ENCODE measurements around the gene ZIC4.

ZIC4 gene

DNA sequence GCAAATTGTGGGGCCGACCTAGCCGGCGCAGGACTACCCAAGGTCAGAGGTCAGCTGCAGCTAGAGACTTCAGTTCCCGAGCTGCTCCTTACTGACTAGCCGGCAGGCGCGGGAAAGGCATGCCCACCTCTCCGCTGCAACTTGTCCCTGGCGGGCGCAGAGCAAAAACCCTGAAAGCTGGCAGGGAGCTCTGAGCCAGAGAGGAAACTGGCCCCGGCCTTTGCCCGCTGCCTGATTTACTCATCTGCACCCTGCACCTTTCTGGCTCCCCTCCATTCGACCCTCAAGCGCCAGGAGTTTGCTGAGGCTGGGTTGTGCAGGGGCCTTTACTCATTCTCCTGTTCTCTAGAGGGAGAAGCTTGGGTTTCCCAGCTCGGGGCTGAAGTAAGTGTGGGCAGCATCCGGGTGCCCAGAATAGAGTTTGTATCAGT is 1.5 kb downstream of the ZIC4 start:
- no peak for FAIRE-seq

DNA sequence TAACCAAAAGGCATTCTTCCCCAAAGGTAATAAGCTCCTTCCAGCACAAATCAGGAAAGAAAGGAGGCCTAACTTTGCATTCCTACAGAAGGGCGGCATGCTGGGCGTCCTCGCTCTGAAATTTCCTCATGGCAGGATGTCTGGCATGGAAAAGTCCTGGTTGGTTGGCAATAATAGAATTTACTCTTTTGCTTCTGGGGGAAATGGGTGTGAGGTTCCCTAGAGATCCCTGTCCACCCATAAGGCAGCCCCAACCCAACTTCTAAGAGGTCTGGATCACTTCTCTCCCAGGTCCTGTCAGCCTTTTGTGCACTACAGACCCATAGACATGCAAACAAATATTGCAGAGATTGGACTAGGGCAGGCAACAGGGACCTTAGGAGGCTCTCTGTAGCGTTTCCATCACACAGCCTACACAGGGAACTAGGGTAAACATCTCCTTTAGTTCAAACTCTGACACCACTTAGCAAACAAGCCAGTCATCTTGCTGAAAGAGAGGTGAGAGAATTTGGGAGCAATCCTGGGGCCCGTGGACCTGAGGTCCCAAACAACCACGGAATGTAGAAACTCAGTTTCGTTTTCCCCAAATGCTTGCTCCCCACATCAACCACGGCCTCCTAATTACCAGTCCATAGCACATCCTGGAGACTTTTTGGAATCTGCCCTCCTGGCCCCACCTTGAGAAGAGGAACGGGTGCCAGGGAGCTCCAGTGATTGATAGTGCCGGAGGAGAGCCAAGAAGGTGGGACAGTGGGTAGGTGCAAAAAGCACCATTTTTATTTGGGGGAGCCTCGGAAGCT is 2.1 kb downstream of the ZIC4 start:
- FAIRE-seq: no peak

DNA sequence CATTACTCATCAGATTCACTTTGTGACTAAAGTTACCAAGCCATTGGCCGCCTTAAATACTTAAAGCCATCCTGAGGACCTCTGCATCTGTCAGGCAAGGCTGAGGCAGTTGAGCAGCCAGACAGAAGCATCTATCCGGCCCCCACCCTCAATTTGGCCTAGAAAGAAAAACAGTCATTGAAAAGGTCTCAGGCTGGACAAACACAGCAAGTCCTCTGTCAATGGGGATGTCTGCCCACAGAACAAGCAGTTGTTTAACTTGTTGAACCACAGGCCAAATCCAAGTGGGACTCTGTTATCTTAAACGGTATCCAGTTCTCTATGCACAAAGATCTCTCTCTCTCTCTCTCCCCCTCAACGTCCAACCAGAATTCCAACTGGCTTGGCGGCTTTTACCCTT is 2.8 kb downstream of the ZIC4 start:
- no peak for FAIRE-seq

DNA sequence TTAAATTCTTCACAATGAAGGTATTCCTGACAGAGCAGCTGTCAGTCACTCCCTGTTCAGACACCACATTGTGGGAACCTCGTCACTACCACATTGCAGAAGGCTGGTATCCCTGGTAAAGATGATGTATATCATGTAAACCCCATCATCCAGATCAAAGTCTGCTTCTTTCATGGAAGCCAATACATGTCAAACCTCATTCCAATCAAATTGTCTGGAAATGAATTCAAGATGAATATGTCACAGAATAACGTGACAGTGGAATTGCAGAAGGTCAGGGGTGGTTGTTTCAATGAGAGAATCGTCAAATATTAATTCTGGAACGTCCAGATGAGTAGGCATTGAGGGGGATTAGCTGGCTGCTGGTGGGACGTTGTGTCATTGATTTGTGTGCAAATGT is 4.2 kb downstream of the ZIC4 start:
- no peak for FAIRE-seq

DNA sequence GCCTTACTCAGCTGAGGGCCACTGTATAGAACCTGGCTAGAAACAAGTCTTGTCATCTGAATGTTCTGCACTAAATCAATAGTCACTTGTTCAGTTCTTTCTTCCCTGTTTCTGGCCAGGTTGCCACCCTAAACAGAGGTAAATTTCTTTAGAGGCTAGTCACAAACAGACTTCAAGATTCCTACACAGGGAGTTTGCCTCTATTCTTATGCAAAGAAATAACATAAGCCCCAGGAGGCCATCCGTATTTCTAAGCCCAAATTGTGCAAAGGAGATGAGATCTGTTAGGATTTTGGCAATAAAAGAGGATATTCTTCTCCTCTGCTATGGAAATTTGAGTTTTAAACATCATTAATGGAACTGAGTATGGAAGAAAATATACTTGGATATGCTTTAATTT is 4.9 kb downstream of the ZIC4 start:
- FAIRE-seq: no peak

DNA sequence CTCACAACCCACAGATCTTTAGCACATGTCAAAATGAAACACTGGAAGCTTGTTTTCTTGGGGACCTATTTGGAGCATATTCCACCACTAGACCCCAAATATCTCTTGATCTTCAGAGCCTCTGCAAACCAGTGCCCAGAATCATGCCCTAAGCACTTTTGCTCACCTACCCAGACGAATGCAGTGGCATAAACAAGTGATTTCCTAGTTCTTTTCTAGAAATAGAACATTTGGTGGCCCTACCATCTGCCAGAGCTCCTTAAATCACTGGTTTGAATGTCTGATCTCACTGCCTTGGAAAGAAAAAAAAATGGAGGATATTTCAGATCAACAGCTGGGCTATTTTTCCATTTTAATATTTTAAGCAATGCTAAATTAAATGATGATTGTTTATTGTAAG is 5.3 kb downstream of the ZIC4 start:
- no peak for FAIRE-seq

DNA sequence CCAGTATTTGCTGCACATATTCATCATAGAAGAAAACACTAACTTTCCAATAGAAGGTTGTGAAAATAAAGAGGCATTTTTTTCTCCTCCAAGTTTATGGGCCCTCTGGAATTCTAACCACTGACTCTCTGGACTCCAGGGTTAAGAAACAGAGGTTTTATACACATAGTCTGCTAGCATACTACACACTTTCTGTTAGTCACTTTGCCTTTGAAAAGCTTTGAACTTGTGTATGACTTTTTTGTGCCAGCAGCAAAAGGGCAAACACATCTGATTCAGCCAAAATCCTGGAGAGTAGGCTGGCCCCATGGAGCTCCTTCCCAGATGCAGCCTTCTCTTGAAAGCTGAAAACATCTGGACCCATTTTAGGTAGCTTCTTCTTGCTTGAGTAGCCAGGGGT is 6.2 kb downstream of the ZIC4 start:
- no peak for FAIRE-seq

DNA sequence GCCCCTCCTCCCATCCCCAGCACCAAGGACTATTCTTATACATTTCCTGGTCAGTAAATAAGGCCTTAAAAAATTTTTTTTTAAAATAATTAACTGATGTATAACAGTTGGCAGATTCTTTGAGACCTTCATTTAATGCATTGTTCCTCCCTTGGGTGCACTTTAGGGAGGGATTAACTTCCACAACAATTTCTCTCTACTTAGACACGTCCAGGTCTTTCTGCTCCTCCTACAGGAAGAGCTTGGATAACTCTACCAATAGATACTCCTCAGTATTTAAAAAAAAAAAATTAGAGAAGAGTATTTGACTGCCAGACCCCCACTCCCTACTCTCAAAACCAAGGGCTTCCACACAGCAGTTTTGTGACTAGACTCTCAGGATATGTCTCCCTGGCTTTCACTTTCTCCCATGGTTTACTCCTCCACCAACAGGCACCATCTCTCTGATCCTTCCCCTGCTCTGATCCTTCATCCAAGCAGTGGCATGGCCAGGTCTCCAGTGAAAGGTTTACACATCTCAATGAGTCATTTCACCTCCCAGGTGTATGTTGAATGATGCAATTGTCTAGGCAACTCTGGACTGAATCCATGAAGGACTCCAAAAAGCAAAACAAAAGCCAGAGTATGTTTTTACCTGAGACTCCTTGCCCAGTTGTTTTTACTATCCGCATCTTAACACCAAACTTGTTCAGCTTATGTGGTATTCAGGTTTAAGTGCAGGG is 7.4 kb downstream of the ZIC4 start:
- FAIRE-seq: no peak

DNA sequence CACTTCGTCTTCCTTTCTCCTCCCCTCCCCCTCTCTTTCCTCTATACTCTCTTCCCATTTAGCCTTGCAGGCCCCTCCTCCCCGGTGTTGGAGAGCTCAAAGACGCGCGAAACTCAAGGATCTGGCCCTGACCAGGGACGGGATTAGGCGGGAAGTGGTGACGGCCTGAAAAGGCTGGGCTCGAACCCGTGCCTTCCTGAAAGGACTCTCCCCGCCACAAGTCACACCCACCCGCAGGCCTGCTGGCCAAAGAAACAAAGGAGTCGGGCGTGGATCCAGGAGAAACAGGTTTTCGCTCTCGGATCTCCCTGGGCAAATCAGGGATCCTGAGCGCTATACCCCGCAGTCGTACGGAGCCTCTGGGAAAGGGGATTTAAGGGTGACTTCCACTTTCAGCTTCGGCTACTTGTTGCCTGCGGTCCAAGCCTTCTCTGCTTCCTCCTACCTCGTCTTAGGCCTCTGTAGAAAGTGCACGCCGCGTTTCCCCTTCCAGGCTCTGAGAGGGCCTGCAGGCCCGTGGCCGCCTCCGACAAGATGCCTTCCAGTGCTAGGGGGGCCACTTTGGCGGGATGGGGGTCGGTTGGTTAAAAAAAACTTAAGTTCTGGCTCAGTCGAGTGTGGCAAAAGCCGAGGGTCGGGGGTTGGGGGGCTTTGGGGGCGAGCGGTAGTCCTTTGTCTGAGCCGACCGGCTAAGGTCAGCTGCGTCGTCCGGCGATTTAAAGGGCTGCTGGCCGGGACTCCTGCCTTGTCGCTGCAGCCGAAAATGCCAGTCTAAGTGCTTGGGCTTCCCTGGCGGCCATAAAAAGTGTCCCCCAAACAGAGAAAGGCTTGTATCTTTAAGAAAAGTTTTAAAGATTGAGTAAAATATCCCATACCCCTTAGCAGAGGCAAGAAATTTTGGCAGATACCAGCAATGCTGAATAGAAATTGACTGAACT is 8.2 kb downstream of the ZIC4 start:
- no peak for FAIRE-seq

DNA sequence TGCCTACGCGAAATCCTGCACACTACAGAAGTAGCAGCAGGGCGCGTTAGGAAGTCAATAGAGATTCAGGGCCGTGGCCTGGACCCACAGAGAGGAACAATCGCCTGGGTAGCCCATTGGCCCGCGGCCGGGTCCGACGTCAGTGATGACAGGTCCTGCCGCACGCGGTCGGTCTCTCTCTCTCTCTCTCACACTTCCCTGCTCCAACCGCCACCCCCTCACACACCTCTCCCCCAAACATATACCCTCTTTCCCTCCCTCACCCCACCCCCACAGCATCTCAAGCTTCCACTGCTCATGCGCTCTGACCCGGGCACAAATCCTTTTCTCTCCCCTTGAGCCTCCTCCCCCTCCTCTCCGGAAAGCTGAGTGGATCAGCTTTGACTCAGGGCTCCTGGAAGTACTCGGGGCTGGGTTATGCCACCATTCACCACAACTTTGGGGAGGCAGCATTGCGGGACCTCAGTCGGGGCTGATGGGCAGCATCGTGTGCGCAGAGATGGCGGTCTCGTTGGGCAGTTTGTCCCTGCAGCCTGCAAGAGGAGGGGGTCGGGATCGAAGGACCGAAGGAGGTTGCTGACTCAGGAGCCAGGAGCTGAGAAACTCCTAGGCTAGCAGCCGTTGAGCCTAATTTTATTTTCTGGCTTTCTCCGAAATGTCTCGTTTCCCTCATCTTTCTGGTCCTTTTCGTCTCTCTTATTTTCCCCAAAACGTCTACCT is 9.0 kb downstream of the ZIC4 start:
- no peak for FAIRE-seq

DNA sequence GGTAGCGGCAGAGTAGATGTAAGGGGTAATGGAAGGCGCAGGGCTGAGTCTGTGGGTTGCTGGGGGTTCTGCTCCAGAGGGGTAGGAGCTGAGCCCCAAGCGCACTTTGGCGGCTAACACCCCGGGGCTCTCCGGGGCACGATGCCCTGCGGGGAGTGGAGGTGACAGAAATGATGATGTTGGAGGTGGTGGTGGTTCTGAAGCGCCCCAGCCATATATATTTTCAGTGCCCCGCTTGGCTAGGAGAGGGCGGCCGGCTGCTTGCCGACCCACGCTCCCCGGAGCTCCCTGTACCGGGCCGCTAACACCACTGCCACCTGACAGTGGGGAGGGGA is 9.7 kb downstream of the ZIC4 start:
- no peak for FAIRE-seq

DNA sequence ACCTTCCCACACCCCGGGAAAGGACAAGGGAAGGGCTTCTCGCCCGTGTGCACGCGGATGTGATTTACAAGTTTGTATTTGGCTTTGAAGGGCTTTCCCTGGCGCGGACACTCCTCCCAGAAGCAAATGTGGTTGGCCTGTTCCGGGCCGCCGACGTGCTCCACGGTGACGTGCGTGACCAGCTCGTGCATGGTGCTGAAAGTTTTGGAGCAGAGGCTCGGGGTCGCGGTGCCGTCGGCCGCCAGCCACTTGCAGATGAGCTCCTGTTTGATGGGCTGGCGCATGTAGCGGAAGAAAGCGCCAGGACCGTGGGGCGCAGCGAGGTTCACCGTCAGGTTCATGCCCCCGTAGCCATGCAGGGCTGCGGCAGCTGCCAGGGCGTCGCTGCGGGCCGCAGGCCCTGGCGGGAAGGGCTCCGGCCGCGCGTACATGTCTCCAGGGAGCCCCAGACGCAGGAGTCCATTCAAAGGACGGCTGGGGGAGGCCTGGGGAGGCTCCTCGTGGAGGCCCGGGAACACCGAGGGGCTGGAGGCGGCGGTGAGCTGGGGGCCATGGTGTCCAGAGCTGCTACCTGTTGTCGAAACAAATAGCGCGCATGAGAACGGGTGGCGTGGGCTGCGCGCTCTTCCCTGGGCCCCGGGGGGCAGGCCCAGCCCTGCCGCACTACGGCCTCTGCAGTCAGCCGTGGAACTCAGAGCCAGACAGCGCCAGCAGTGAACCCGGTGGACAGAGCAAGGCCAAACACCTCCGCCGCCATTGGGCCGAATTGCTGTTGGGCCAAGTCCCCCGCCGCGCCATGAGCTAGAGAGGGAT is 10.2 kb downstream of the ZIC4 start:
- FAIRE-seq: no peak

DNA sequence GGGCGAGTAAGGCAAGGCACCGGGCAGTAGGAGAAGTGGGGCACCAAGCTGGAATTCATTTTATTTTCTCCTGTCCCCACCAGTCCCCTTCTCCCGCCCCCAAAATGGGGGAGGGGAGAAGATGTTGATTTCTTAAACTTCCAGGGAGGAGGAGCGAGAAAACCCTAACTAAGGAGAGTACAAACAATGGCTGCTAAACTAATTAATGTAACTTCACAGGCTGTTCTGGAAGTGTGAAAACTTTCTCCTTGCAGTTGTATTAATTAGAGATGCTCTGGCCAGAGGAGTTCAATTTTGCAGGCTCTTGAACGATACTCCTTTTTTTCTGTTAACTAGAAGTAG is 11.5 kb downstream of the ZIC4 start:
- no peak for FAIRE-seq

DNA sequence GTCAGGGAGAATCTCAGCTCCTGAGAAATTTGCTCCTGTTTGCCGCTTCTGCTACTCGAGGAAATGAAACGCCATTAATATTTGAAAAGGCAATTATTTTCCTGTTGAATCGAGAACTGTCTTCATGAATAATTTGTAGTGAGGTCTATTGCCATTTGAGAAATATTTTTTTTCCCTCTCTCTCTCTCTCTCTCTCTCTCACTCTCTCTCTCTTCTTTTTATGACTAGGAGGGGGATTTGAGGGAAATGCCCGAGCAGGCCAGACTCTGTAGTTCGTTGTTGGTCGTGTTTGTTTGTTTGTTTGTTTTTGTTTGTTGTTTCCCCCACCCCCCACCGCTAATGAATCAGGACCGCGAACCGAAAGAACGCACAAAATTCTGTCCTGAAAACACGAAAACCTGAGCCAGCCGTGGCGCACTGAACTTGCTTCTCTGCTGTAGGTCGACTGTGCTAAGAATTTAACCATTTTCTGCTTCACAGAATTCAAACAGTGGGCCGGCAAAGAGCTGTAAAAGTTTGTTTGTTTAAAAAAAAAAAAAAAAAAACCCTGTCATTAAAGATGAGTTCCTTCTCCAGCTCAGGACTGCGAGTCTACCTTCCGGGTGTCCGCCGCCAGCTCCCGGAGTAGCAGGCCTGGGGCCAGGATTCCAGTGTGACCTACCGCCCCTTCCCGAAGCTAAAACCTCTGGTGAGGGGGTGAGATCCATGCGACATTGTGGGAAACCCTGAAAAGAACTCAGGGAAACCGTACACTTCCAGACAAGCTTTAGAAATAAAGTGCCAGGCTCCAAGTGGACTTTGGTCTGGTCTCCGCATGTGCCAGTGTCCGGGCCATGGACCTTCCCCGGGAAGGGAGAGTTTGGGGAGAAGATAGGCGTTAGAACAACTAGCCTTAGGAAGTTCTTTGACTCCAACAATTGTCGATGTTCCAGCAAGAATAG is 12.1 kb downstream of the ZIC4 start:
- no peak for FAIRE-seq

DNA sequence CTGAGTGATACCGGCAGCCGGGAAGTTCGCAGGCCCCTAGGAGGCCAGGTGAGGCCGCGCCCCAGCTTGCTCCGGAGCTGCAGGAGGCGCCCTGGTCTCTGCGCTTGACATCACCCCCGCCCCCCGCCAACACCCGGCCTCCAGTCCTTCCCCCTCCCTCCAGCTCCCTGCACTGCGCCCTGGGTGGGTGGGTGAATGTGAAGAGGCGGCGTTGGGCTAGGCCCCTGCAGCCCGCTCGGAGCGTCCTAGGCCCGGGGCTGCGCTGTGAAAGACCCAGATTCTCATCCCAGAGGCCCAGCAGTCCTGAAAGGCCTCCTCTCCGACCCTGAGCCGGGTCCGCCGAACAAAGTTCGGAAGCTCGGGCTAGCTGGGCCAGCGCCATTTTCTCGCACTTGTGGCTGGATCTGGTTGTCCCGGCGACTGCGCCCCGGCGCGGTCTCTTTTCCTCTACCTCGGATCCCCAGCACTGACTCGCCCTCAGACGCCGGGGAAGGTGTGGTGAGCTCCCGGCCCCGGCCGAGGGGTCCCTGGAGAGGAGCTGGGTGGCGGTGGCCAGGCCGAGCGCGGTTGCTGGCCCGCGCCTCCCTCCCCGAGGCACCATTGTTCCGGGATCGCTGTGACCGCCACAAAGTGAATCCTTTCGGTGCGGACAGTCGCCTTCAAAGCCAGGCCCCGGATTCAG is 12.9 kb downstream of the ZIC4 start:
- FAIRE-seq: no peak

DNA sequence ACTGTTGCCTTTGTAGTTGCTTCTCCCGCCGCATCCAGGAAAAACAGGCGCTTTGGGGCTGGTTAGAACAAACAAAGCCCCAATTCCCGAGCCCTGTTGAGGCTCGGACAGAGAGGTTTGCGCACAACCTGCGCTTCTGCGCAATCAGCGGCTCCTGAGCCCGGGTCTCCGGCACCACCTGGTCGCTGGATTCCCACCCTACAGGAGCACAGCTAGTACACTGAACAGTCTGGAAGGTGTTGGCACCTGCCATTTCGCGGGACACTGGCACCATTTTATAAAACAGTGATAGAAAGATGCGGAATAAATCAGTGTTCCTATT is 13.8 kb downstream of the ZIC4 start:
- no peak for FAIRE-seq

DNA sequence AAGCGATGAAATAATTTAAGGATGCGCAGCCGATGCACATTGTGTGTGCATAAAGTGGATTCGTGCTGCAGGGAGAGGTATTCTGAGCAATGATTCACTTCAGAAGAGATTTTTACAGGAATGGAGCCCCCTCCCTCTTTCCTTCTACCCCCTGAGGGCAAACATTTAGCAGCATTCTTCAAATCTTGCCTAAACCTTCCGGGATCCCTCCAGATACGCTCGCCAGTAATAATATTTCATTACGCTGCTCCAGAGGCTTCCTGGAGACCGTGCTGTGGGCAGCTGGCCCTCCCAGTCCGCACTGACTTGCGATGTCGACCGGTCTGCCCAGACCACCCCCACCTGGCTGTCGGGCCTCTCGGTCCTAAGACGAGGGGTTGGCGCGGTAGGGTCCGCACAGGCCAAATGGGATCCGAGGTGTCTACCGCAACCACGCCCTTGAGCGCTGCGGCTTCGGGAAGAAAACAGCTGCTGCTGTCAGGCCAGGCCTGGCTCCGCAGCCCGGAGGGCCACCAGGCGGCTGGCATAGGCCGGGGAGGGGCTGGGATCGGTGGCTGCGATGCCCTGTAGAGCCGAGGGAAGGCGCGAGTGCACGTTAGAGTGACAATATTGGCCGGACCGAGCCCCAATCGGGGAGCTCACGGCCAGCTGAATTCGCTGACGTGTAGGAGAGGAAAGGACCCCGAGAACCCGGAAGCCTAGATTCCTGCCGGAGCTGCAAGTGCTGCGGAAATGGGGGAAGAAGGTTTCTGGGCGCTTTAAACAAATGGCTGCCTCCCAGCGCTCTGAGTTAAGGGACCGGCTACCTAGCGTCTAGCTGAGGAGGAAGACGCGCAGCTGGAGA is 14.3 kb downstream of the ZIC4 start:
- peak; percentile 91 for FAIRE-seq

DNA sequence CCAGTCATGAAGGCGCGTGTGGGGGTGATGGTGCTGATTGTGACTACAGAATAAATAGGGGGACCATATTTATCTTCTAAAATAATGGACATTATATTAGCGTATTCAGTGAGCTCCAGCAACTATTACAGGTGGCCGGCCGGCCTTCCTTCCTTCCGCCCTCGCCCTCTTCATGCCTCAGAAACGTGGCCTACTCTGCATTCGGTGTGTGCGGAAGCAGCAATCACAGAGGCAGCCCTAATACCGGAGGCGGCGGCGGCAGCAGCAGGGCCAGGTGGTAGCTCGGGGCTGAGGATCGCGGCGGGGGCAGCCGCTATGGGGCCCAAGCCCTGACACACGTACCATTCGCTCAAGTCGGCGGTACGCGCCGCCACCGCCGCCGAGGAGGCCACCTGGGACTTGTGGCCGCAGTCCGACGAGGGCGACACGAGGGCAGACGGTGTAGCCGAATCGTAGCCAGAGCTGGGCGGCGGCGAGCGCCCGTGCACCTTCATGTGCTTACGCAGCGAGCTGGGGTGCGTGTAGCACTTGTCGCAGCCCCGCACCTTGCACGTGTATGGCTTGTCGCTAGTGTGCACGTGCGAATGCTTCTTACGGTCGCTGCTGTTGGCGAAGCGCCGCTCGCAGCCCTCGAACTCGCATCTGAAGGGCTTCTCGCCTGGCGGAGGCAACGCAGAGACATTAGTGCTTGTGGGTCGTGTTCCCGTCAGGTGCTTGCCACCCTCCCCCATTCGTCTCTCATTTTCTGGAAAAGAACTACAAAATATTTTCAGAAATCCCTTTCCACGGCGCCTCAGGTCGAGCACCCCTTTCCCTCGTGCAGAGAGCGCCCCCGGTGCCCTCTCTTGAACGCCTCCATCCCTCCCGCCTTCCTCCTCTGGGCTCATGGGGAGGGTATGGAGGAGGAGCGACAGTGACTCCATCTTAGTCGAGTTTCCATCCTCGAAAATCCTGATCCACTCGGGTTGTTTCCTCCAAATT is 15.5 kb downstream of the ZIC4 start:
- FAIRE-seq: no peak

Data from A204.1 (cell line).